Epithelial cell of esophagus (primary cell): Measurements from ENCODE around the gene PTPN12.

Source experiments
- DNase-seq: peaks from one replicate; pipeline ENCODE4 v3.0.0; 2010; ENCODE audit warnings: low read depth
- H3K4me3 ChIP-seq: 2 replicates; pipeline ENCODE4 v1.5.1; 2011; ENCODE audit warnings: mild to moderate bottlenecking, low read length, control low read depth
- TF ChIP-seq, protein P1 (sequence below): IDR thresholded peaks from 2 replicates; pipeline ENCODE4 v1.5.1; 2011; ENCODE audit warnings: low read depth, mild to moderate bottlenecking, low read length, control low read depth, inconsistent platforms; ENCODE audit not compliant: insufficient read depth; ENCODE audit errors: missing control alignments

The PTPN12 gene

DNA sequence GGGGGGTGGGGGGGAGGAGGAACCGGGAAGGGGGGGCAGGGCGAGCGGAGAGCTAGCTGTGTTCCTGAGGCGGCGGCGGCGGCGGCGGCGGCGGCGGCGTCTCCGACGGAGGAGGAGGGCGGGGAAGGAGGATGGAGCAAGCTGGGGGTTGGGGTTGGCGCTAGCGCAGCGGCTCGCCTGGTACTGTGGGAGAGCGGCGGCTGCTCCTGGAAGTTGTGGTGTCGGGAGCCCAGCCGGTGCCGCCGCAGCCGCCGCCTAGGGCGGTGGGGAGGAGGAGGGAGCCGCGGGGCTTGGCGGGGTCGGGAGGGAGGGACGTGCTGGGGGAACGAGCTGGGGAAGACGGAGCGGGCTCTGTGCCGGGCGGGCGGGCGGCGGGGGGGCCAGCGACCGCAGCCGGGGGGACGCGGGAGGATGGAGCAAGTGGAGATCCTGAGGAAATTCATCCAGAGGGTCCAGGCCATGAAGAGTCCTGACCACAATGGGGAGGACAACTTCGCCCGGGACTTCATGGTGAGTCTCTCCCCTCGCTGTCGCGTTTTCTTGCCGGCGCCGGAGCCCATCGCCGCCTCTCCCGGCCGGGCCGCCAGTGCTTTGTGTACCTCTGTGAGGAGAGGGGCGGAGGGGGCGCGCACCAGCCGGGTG is at the start of gene PTPN12:
Gene PTPN12, plus strand, starts transcription at position 160 of the 642 bp plus-strand sequence. Its CDS starts 252 bp downstream, at position 412.
- DNase-seq = no peak
- H3K4me3 ChIP-seq = peak within 1 kb of the TSS; percentile 89
- TF ChIP-seq, protein P1, sequence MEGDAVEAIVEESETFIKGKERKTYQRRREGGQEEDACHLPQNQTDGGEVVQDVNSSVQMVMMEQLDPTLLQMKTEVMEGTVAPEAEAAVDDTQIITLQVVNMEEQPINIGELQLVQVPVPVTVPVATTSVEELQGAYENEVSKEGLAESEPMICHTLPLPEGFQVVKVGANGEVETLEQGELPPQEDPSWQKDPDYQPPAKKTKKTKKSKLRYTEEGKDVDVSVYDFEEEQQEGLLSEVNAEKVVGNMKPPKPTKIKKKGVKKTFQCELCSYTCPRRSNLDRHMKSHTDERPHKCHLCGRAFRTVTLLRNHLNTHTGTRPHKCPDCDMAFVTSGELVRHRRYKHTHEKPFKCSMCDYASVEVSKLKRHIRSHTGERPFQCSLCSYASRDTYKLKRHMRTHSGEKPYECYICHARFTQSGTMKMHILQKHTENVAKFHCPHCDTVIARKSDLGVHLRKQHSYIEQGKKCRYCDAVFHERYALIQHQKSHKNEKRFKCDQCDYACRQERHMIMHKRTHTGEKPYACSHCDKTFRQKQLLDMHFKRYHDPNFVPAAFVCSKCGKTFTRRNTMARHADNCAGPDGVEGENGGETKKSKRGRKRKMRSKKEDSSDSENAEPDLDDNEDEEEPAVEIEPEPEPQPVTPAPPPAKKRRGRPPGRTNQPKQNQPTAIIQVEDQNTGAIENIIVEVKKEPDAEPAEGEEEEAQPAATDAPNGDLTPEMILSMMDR = no peak

DNA sequence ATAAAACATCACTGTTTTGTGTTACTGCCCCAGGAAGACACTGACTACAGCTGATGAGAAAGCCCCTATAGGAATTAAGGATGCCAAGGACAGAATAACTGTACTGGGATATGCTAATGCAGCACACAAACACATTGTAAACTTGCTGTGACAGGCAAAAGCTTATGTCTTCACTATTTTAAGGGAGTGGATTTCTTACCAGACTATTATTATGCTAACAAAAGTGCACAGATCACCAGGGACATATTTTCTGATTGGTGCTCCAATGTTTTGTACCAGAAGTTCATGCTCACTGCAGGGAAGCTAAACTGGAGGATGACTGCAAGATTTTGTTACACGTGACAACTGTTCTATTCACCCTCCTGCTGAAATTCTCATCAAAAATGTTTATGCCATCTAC is 48.1 kb upstream of the PTPN12 start:
- TF ChIP-seq, protein P1 = no peak

DNA sequence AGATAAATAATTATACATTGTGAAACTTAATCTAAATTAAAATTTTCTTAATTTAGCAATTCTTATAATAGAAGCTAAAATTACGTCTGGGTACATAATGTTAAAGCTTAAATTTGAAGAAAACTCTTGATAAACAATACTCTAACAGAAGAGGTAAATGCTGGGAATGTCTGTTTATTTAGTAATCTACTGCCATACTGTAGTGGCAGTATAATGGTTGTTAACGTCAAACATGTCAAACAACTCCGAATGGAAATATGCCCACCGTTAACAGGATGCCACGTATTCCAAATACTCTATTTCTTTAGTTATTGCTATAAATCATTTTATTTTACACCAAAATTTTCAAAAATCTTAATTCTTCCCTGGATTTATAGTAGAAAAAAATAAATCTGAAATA is 40.0 kb upstream of the PTPN12 start:
- TF ChIP-seq, protein P1 = no peak
- H3K4me3 ChIP-seq = no peak overlapping the region
- no peak for DNase-seq

More for the DNA sequence above, 48.1 kb upstream of the PTPN12 start:
- no peak for DNase-seq
- H3K4me3 ChIP-seq = no peak overlapping the region

DNA sequence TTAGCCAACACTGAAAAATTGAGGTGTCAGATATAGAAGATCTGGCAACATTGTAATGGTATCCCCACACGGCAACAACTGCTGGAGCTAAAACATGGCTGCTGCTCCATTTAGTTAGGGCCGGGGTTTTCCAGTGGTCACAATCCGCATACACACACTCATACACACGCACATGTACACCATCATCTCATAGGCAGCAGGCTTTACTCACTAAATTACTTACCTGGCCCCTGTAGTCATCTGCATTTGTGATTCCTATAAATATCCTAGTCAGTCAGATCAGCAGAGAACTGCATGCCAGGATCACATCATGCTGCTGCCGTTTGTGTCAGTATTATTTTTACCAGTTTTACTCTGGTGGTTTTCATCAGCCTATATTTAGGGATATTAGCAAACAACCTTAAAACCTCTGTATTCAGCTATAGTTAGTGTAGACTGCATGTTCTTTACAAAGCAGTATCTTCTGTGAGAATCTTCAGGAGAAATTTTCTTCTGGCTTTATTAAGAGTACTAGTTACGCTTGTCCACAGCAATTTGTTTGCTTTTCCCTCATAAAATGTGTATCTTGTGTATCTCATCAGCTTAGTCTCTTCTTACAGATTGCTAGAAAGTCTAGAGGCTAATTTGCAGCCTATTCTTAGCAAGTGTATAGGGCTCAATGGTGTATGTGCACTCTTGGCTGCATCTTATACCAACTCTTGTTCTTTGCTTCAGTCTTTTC is 38.3 kb upstream of the PTPN12 start:
- no peak for DNase-seq
- no peak overlapping the region for H3K4me3 ChIP-seq
- TF ChIP-seq, protein P1 = no peak

DNA sequence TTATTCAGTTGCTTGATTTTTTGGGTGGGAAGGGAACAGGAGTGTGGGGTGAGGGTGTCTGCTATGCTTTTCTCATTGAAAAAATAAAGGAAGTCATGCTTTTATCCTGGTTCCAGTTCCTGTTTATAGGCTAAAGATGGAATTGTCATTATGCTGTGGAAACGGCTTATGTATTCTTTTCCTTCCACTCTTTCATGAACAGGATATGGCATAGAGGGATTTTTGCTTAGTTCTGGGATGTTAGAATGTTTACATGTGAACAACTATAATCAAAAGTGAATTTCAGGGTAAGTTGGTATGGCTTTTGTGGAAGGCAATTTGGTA is 35.9 kb upstream of the PTPN12 start:
- TF ChIP-seq, protein P1 = no peak
- DNase-seq = no peak
- no peak overlapping the region for H3K4me3 ChIP-seq

DNA sequence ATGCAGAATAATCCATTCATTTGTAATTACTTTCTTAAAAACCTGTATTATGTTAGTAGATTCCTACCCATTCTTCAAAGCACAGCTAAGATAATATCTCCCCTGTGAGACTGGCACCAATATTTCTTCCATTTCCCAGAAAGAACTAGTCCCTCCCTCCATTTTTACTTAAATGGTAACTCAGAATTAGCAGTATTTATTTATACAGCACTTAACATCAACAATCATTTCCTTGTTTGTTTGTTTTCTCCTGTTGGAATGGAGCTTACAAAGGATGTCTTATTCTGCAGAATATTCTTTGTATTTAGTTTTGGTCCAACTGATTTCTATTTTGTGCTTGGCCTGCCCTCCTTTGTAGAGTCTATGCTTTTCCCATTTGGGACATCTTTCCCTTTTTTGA is 32.1 kb upstream of the PTPN12 start:
- TF ChIP-seq, protein P1 = no peak
- H3K4me3 ChIP-seq = no peak overlapping the region
- DNase-seq = no peak
